IMR-90 (cell line): ENCODE data around the gene PTPRG. TPM values are rescaled to one million over a fixed set of nuclear protein-coding genes. Genes with fewer than 3 reads are reported as not detected.

Experiments
- ATAC-seq: fragments of 200-7000 bp; cut with Tn5 transposase; 2 replicates; pipeline ENCODE4 v1.9.1; 2020; ENCODE audit warnings: low read depth, mild to moderate bottlenecking, moderate library complexity
- BruUV-seq: library from RNA; stranded (reverse); fragments of 400-500 nt; replicated peaks from 2 replicates; lab custom pipeline; 2021; lab: Mats Ljungman, UMichigan
- CTCF ChIA-PET: fragments of 300-600 bp; formaldehyde crosslinking; extraction: SDS; loops from one replicate; lab custom pipeline; 2021; ENCODE audit warnings: antibody characterized with exemption; lab: Yijun Ruan, JAX
- POLR2A ChIA-PET: fragments of 300-600 bp; sonication (Branson Sonifier 250); formaldehyde crosslinking; loops from one replicate; lab custom pipeline; 2022; ENCODE audit warnings: antibody characterized with exemption; ENCODE audit not compliant: unreplicated experiment; lab: Charles Lee
- DNase-seq: peaks from one replicate; pipeline ENCODE4 v3.0.0; 2013
- H2AFZ ChIP-seq: replicated peaks from 2 replicates; pipeline ENCODE3; 2013; ENCODE audit warnings: low read length, mild to moderate bottlenecking; ENCODE audit not compliant: poor library complexity
- H2AK5ac ChIP-seq: 2 replicates; pipeline ENCODE4 v1.6.1; 2013; ENCODE audit warnings: low read depth, low read length, inconsistent platforms
- H2AK9ac ChIP-seq: replicated peaks from 2 replicates; pipeline ENCODE3; 2013; ENCODE audit warnings: mild to moderate bottlenecking, low read depth, low read length, moderate library complexity; ENCODE audit not compliant: poor library complexity
- H2BK120ac ChIP-seq: 2 replicates; pipeline ENCODE4 v1.6.1; 2013; ENCODE audit warnings: low read depth, low read length, inconsistent platforms
- H2BK15ac ChIP-seq: 3 replicates; pipeline ENCODE4 v1.6.1; 2013; ENCODE audit warnings: low read depth, low read length, inconsistent platforms
- H2BK20ac ChIP-seq: 2 replicates; pipeline ENCODE4 v1.6.1; 2013; ENCODE audit warnings: low read depth, mild to moderate bottlenecking, inconsistent platforms, low read length, moderate library complexity
- H2BK5ac ChIP-seq: 2 replicates; pipeline ENCODE4 v1.6.1; 2013; ENCODE audit warnings: mild to moderate bottlenecking, low read depth, low read length, inconsistent platforms; ENCODE audit not compliant: poor library complexity, severe bottlenecking
- H3K14ac ChIP-seq: replicated peaks from 2 replicates; pipeline ENCODE4 v1.6.1; 2013; ENCODE audit warnings: low read depth, low read length, inconsistent platforms
- H3K18ac ChIP-seq: 2 replicates; pipeline ENCODE4 v1.6.1; 2013; ENCODE audit warnings: low read depth, low read length, control low read depth
- H3K23ac ChIP-seq: 2 replicates; pipeline ENCODE4 v1.6.1; 2013; ENCODE audit warnings: low read depth, low read length, inconsistent platforms
- H3K27ac ChIP-seq: 2 replicates; pipeline ENCODE4 v1.5.1; 2013; ENCODE audit warnings: mild to moderate bottlenecking, control low read depth, low read length; ENCODE audit not compliant: insufficient read depth
- H3K27me3 ChIP-seq: 2 replicates; pipeline ENCODE4 v1.6.1; 2013; ENCODE audit warnings: low read length; ENCODE audit not compliant: control insufficient read depth, insufficient read depth
- H3K36me3 ChIP-seq: 2 replicates; pipeline ENCODE4 v1.6.1; 2013; ENCODE audit warnings: low read length, mixed read lengths; ENCODE audit not compliant: control insufficient read depth, insufficient read depth
- H3K4ac ChIP-seq: 2 replicates; pipeline ENCODE4 v1.6.1; 2013; ENCODE audit warnings: low read depth, low read length, inconsistent platforms
- H3K4me1 ChIP-seq: 2 replicates; pipeline ENCODE4 v1.6.1; 2013; ENCODE audit warnings: low read length, mixed read lengths; ENCODE audit not compliant: control insufficient read depth, insufficient read depth
- H3K4me2 ChIP-seq: 2 replicates; pipeline ENCODE4 v1.6.1; 2013; ENCODE audit warnings: low read depth, mild to moderate bottlenecking, control low read depth, low read length, moderate library complexity
- H3K4me3 ChIP-seq: 2 replicates; pipeline ENCODE4 v1.5.1; 2013; ENCODE audit warnings: low read depth, mild to moderate bottlenecking, control low read depth, low read length, moderate library complexity; ENCODE audit not compliant: insufficient read depth
- H3K56ac ChIP-seq: 2 replicates; pipeline ENCODE4 v1.6.1; 2013; ENCODE audit warnings: low read length, inconsistent platforms; ENCODE audit not compliant: insufficient read depth; ENCODE audit errors: extremely low read depth
- H3K79me1 ChIP-seq, 2 experiments: 2 replicates each; pipeline ENCODE4 v1.6.1; 2013; ENCODE audit warnings: low read length in 2 of 2, inconsistent platforms in 1 of 2, low read depth in 1 of 2
- H3K9ac ChIP-seq: 2 replicates; pipeline ENCODE4 v1.6.1; 2013; ENCODE audit warnings: low read depth, low read length, control low read depth
- H3K9me1 ChIP-seq: 2 replicates; pipeline ENCODE4 v1.6.1; 2013; ENCODE audit warnings: low read length, inconsistent platforms; ENCODE audit not compliant: insufficient read depth
- H3K9me3 ChIP-seq: 2 replicates; pipeline ENCODE4 v1.6.1; 2013; ENCODE audit warnings: low read length; ENCODE audit not compliant: control insufficient read depth, insufficient read depth
- H4K20me1 ChIP-seq: 2 replicates; pipeline ENCODE4 v1.6.1; 2013; ENCODE audit warnings: low read length, inconsistent platforms; ENCODE audit not compliant: insufficient read depth
- H4K5ac ChIP-seq: 2 replicates; pipeline ENCODE4 v1.6.1; 2013; ENCODE audit warnings: mild to moderate bottlenecking, low read depth, low read length, control low read depth
- H4K8ac ChIP-seq, 2 experiments: 2 replicates each; pipeline ENCODE4 v1.6.1; 2013; ENCODE audit warnings: low read depth in 2 of 2, low read length in 2 of 2, control low read depth in 1 of 2, inconsistent platforms in 1 of 2
- H4K91ac ChIP-seq: 2 replicates; pipeline ENCODE4 v1.6.1; 2013; ENCODE audit warnings: low read depth, low read length, inconsistent platforms; ENCODE audit not compliant: insufficient read depth
- CEBPB ChIP-seq: IDR thresholded peaks from 2 replicates; pipeline ENCODE4 v1.6.1; 2012; ENCODE audit warnings: low read depth, low read length, improper control_type of control experiment
- CHD1 ChIP-seq: IDR thresholded peaks from 2 replicates; pipeline ENCODE4 v1.6.1; 2012; ENCODE audit warnings: low read depth, low read length, improper control_type of control experiment
- CTCF ChIP-seq: conservative IDR thresholded peaks from 2 replicates; pipeline ENCODE4 v1.5.1; 2012; ENCODE audit warnings: mild to moderate bottlenecking, low read depth, low read length, improper control_type of control experiment
- ELK1 ChIP-seq: fragments of 150-350 bp; IDR thresholded peaks from 2 replicates; pipeline ENCODE4 v1.6.1; 2016; ENCODE audit warnings: low read depth, mild to moderate bottlenecking, low read length, moderate library complexity, borderline replicate concordance
- FOS ChIP-seq: fragments of 150-350 bp; IDR thresholded peaks from 2 replicates; pipeline ENCODE4 v1.6.1; 2016; ENCODE audit warnings: low read depth, low read length
- MXI1 ChIP-seq: IDR thresholded peaks from 2 replicates; pipeline ENCODE4 v1.6.1; 2012; ENCODE audit warnings: low read depth, mild to moderate bottlenecking, low read length, moderate library complexity, borderline replicate concordance
- POLR2A ChIP-seq: IDR thresholded peaks from 2 replicates; pipeline ENCODE4 v1.6.1; 2012; ENCODE audit warnings: mild to moderate bottlenecking, low read depth, low read length
- RAD21 ChIP-seq: IDR thresholded peaks from 2 replicates; pipeline ENCODE4 v1.6.1; 2012; ENCODE audit warnings: low read length, improper control_type of control experiment
- RCOR1 ChIP-seq: IDR thresholded peaks from 2 replicates; pipeline ENCODE4 v1.6.1; 2012; ENCODE audit warnings: mild to moderate bottlenecking, low read length, improper control_type of control experiment; ENCODE audit not compliant: insufficient replicate concordance
- RFX5 ChIP-seq: IDR thresholded peaks from 2 replicates; pipeline ENCODE4 v1.8.0; 2012; ENCODE audit warnings: low read depth, mild to moderate bottlenecking, low read length, moderate library complexity
- SMC3 ChIP-seq: fragments of 150-350 bp; IDR thresholded peaks from 2 replicates; pipeline ENCODE4 v1.6.1; 2016; ENCODE audit warnings: low read depth, mild to moderate bottlenecking, antibody characterized with exemption, low read length, moderate library complexity
- USF2 ChIP-seq: fragments of 150-350 bp; IDR thresholded peaks from 2 replicates; pipeline ENCODE4 v1.6.1; 2017; ENCODE audit warnings: mild to moderate bottlenecking, antibody characterized with exemption, low read length, low read depth
- WGBS, 2 experiments: methylation state at CpG; one replicate each; pipeline versions ENCODE4 v1.1.5 to v1.1.7; 2013; ENCODE audit warnings: missing lambda C conversion rate in 2 of 2; ENCODE audit not compliant: insufficient read length in 1 of 2; ENCODE audit errors: extremely low coverage in 2 of 2; 5-methylcytosine and 5-hydroxymethylcytosine counted together
- dilution Hi-C: fragments of 300-500 bp; cut with HindIII; formaldehyde crosslinking; loops from one replicate; pipeline ENCODE4 v1.14.3; 2018; ENCODE audit warnings: low sequenced_read_pairs; ENCODE audit not compliant: unreplicated experiment
- in situ Hi-C: fragments of 300-500 bp; cut with MboI; formaldehyde crosslinking; loops from 3 replicates; pipeline ENCODE4 v1.14.3; 2019; ENCODE audit warnings: low sequenced_read_pairs, inconsistent platforms, mixed read lengths
- intact Hi-C: fragments of 100-400 bp; cut with micrococcal nuclease; formaldehyde crosslinking; loops from 2 replicates; pipeline ENCODE4 v1.10.0; 2022
- polyA plus RNA-seq, 3 experiments: library from polyadenylated mRNA; depleted of rRNA; stranded (reverse); fragments of >200 nt; gene quantifications; 2 replicates each; pipeline ENCODE4 v1.2.3, GENCODE V29; 2012; ENCODE audit warnings: low replicate concordance in 1 of 3
- total RNA-seq: library from RNA; depleted of rRNA; stranded (reverse); fragments of >200 nt; gene quantifications from 2 replicates; pipeline ENCODE4 v1.2.3, GENCODE V29; 2012

Gene PTPRG
- total and polyA plus RNA-seq, 2 of the 4 experiments (the other 2 are of a cell fraction), result 7.7 to 31.0 TPM

GRCh38 chr3:61741551-61741950, 180.2 kb downstream of the PTPRG start:
- H2AK5ac ChIP-seq, result no peak overlapping the region
- no peaks in the 10 kb centered on the region for H3K36me3 ChIP-seq
- no peak overlapping the region for H4K5ac ChIP-seq
- H2AFZ ChIP-seq, result no peak overlapping the region
- H3K56ac ChIP-seq, result no peak overlapping the region
- H3K23ac ChIP-seq, result no peak overlapping the region
- H3K9me3 ChIP-seq, result no peaks in the 10 kb centered on the region
- H3K27ac ChIP-seq, result no peak overlapping the region
- H3K4me3 ChIP-seq, result no peak overlapping the region
- no peak overlapping the region for H3K4ac ChIP-seq
- BruUV-seq, result no TSS peak
- H3K14ac ChIP-seq, result no peak overlapping the region
- no peaks in the 10 kb centered on the region for H3K27me3 ChIP-seq
- no peak overlapping the region for H3K18ac ChIP-seq
- no peaks in the 10 kb centered on the region for H3K9me1 ChIP-seq
- H3K4me1 ChIP-seq, result no peaks in the 10 kb centered on the region
- TF ChIP-seq ELK1 (no peak), RCOR1 (no peak), CEBPB (no peak), RAD21 (no peak), SMC3 (no peak), FOS (no peak), RFX5 (no peak), MXI1 (no peak), CTCF (no peak), POLR2A (no peak), CHD1 (no peak), USF2 (no peak)
- in situ Hi-C loops, result no loop called here
- H2AK9ac ChIP-seq, result no peak overlapping the region
- H4K91ac ChIP-seq, result no peak overlapping the region
- no peak overlapping the region for H2BK15ac ChIP-seq
- H4K20me1 ChIP-seq, result peaks cover 7% of the 10 kb centered on the region; the same call in 1 of the 2 replicates
- dilution Hi-C loops, result no loop called here
- DNase-seq (no peak), ATAC-seq (no peak)
- H2BK5ac ChIP-seq, result no peak overlapping the region
- POLR2A ChIA-PET, result no interaction called here
- no peak overlapping the region for H4K8ac ChIP-seq
- CTCF ChIA-PET, result no interaction called here
- no peak overlapping the region for H2BK120ac ChIP-seq
- intact Hi-C loops, result no loop called here
- H3K9ac ChIP-seq, result no peak overlapping the region
- peaks cover 10 to 50% of the 10 kb centered on the region in 2 experiments for H3K79me1 ChIP-seq
- no CpG with 5 or more reads among the region's 3 CpGs for WGBS, 2 experiments
- H3K4me2 ChIP-seq, result no peak overlapping the region
- H2BK20ac ChIP-seq, result no peak overlapping the region
